Measurements from ENCODE around the gene YES1. TPM values are rescaled to one million over a fixed set of nuclear protein-coding genes. Genes with fewer than 3 reads are reported as not detected.
A peak's percentile ranks its signal among the peaks of the same experiment; 100 is the strongest.
"Not testable (repeated sequence)": the region's sequence is repeated elsewhere in the genome, so short reads cannot be mapped to it uniquely, and the experiment has no call there.

Gene YES1
- total RNA-seq, 2 experiments from 2014 or later: 11.2 to 12.0 TPM

DNA sequence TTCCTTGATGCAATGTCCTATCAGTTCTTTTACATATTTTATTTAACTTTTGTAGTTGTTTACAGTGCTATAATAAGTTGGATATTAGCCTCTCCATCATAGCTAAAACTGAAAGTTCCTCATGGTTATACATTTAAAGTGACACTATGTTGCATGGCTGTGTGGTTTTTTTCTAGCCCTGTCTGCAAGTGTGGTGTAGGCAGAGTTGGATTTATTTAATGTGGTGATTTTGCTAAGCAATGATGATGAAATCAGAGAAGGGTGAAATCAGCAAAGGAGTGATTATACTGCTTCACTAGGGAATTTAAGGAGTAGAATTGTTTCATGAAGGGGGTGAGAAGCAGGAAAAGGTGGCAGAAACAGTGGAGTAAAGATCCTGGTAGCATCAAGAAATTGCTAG is 81.3 kb downstream of the YES1 start:
- POLR2A ChIA-PET: no interaction called here
- Mint-ChIP-seq H3K4me3 (no peak overlapping the region), H3K4me1 (peaks cover 7% of the 10 kb centered on the region), H3K27ac (no peak overlapping the region), H3K9me3 (no peaks in the 10 kb centered on the region), H3K27me3 (no peaks in the 10 kb centered on the region), H3K36me3 (ENCODE audit: low read depth) (peaks cover 31% of the 10 kb centered on the region)
- CTCF ChIA-PET: interaction anchor here (1.4 to 3.2 kb wide), 3 partner anchors 15 to 109 kb away, joined by 3 to 13 read pairs (median 4); no protein-coding TSS in a partner anchor
- DNase-seq: no peak

DNA sequence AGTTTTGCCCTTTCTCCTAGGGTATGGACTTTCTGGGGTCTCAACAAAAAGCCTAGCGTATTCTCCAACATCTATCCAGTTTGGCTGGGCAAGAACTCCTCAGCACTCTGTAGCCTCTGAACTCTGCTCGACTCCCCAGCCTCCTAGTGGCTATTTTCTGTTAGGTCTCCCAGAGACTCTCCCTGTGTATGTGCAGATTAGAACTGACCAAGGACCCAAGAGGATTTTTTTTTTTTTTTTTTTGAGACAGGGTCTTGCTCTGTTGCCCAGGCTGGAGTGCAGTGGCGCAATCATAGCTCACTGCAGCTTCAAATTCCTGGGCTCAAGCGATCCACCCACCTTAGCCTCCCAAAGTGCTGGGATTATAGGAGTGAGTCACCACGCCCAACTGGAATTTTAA is 81.9 kb downstream of the YES1 start:
- H3K27ac Mint-ChIP-seq, POLR2A ChIA-PET, DNase-seq, H3K27me3 Mint-ChIP-seq, H3K9me3 Mint-ChIP-seq, H3K4me1 Mint-ChIP-seq, H3K4me3 Mint-ChIP-seq: not testable (repeated sequence)
- H3K36me3 Mint-ChIP-seq (ENCODE audit: low read depth): peaks cover 26% of the 10 kb centered on the region
- CTCF ChIA-PET: interaction anchor here (1.0 to 1.4 kb wide), 2 partner anchors 102 to 109 kb away, joined by 3 to 4 read pairs; no protein-coding TSS in a partner anchor

DNA sequence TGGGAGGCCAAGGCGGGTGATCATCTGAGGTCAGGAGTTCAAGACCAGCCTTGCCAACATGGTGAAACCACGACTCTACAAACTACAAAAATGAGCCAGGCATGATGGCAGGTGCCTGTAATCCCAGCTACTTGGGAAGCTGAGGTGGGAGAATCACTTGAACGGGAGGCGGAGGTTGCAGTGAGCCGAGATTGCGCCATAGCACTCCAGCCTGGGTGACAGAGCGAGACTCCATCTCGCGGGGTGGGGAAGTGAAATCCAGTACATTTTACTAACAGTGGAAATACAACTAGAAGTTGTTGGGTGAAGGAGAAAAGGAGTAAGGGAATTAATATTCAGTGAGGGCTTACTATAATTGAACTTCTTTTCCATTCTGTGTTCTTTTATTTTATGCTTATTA is 86.4 kb downstream of the YES1 start:
- no peak overlapping the region for H3K27ac Mint-ChIP-seq
- no peak for DNase-seq
- no peaks in the 10 kb centered on the region for H3K9me3 Mint-ChIP-seq
- CTCF ChIA-PET: interaction anchor here (2.0 kb wide), 1 partner anchor 12 kb away, joined by 5 read pairs; no protein-coding TSS in a partner anchor
- H3K36me3 Mint-ChIP-seq (ENCODE audit: low read depth): peaks cover 31% of the 10 kb centered on the region
- no peaks in the 10 kb centered on the region for H3K27me3 Mint-ChIP-seq
- POLR2A ChIA-PET: interaction anchor here (1.6 kb wide), 1 partner anchor 13 kb away, joined by 4 read pairs; the partner anchor contains the start of gene ENOSF1
- H3K4me1 Mint-ChIP-seq: peaks cover 2% of the 10 kb centered on the region
- H3K4me3 Mint-ChIP-seq: no peak overlapping the region

DNA sequence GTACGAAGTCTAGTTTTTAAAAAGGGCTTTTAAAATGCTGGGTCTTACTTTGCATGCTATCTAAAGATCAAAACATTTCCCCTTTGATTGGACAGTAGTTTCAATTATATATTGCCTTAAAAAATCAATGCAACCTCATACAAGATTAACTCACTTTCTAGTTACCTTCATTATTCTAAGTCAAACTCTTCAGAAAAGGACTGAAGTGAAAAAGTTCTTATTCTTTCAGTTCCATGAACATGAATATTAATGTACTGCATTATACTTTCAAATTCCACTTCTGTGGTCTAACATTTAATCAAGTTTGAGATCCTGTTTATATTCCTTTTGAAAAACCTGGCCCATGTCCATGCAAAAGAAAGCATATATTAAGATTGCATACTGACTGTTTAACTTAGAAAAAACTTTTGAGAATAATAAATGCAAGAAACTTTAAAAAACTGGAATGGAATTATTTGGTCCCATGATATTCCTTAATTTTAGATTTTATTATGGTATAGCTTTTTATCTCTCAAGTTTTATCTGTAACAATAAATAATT is 88.4 kb downstream of the YES1 start:
- Mint-ChIP-seq H3K27ac (no peak overlapping the region), H3K4me1 (peaks cover 2% of the 10 kb centered on the region), H3K27me3 (no peaks in the 10 kb centered on the region), H3K36me3 (ENCODE audit: low read depth) (peaks cover 19% of the 10 kb centered on the region), H3K9me3 (no peaks in the 10 kb centered on the region), H3K4me3 (no peak overlapping the region)
- CTCF ChIA-PET: no interaction called here
- POLR2A ChIA-PET: no interaction called here
- DNase-seq: no peak

DNA sequence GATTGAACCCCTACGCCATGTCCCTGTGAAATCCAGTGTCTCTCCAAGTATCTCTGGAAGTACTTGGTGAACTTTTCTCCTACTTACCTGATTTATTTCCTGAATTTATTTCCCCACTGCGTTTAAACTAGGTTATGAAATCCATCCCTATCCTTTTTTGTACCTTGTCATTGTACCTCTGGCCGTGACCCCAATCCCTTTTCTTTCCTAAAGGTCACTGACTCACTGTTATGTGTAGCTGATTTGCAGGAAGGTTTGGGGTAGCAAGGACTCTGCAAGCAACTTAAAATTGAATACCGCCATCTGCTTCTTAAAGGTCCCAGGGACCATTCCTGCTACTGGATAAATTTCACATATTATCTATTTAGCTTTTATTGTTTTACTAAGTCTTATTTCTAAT is 95.0 kb downstream of the YES1 start:
- no peaks in the 10 kb centered on the region for H3K9me3 Mint-ChIP-seq
- peak overlapping the region; percentile 2 for H3K27ac Mint-ChIP-seq
- no peak for DNase-seq
- H3K27me3 Mint-ChIP-seq: no peaks in the 10 kb centered on the region
- CTCF ChIA-PET: interaction anchor here (1.0 to 1.3 kb wide), 3 partner anchors 93 to 122 kb away, joined by 3 to 7 read pairs (median 3); no protein-coding TSS in a partner anchor
- H3K4me3 Mint-ChIP-seq: no peak overlapping the region
- peaks cover 1% of the 10 kb centered on the region for H3K36me3 Mint-ChIP-seq (ENCODE audit: low read depth)
- POLR2A ChIA-PET: interaction anchor here (2.1 kb wide), 1 partner anchor 97 kb away, joined by 8 read pairs; no protein-coding TSS in a partner anchor
- H3K4me1 Mint-ChIP-seq: peaks cover 30% of the 10 kb centered on the region

DNA sequence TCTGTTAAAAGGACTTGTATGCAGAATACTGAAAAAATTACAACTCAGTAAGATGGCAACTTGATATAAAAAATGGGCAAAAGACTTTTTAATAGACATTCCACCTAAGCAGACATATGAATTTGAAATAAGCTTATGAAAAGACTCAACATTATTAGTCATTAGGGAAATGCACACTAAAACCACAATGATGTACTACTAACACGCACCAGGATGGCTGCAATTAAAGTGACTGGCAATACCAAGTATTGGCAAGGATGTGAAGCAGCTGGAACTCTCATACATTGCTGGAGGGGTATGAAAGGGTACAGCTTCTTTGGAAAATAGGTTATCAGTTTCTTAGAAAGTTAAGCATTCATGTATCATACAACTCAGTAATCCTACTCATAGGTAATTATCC is 96.4 kb downstream of the YES1 start:
- H3K27ac Mint-ChIP-seq: peak overlapping the region; percentile 57

DNA sequence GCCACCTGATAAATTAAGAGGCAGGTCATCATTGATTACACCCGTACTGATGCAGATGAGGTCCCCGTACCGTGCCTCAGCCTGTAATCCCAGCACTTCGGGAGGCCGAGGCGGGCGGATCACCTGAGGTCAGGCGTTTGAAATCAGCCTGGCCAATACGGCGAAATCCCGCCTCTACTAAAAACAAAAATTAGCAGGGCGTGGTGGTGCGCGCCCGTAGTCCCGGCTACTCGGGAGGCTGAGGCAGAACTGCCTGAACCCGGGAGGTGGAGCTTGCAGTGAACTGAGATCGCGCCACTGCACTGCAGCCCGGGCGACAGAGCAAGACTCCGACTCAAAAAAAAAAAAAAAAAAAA is 98.9 kb downstream of the YES1 start:
- H3K27ac Mint-ChIP-seq: peak overlapping the region; percentile 56
- DNase-seq: no peak
- H3K4me3 Mint-ChIP-seq: peak overlapping the region; percentile 67
- POLR2A ChIA-PET: interaction anchor here (0.6 to 2.5 kb wide), 19 partner anchors 10 to 445 kb away, joined by 3 to 38 read pairs (median 4); partner anchors contain the start of genes THOC1, TYMS and YES1
- H3K27me3 Mint-ChIP-seq: no peaks in the 10 kb centered on the region
- CTCF ChIA-PET: interaction anchor here (0.7 to 6.9 kb wide), 24 partner anchors 10 to 555 kb away, joined by 3 to 82 read pairs (median 4); partner anchors contain the start of genes TYMS, USP14 and YES1
- peaks cover 59% of the 10 kb centered on the region for H3K4me1 Mint-ChIP-seq
- no peaks in the 10 kb centered on the region for H3K9me3 Mint-ChIP-seq
- peaks cover 20% of the 10 kb centered on the region for H3K36me3 Mint-ChIP-seq (ENCODE audit: low read depth)

More for the DNA sequence above, 96.4 kb downstream of the YES1 start:
- H3K36me3 Mint-ChIP-seq (ENCODE audit: low read depth): peaks cover 6% of the 10 kb centered on the region
- no peaks in the 10 kb centered on the region for H3K27me3 Mint-ChIP-seq
- ChIA-PET CTCF (interaction anchor here (0.9 to 6.9 kb wide), 8 partner anchors 16 to 123 kb away, joined by 3 to 82 read pairs (median 5); partner anchors contain the start of gene TYMS), POLR2A (interaction anchor here (1.0 to 2.1 kb wide), 5 partner anchors 34 to 448 kb away, joined by 3 to 14 read pairs (median 6); partner anchors contain the start of genes THOC1 and TYMS)
- H3K4me3 Mint-ChIP-seq: no peak overlapping the region
- DNase-seq: no peak
- H3K9me3 Mint-ChIP-seq: no peaks in the 10 kb centered on the region
- H3K4me1 Mint-ChIP-seq: peaks cover 39% of the 10 kb centered on the region

DNA sequence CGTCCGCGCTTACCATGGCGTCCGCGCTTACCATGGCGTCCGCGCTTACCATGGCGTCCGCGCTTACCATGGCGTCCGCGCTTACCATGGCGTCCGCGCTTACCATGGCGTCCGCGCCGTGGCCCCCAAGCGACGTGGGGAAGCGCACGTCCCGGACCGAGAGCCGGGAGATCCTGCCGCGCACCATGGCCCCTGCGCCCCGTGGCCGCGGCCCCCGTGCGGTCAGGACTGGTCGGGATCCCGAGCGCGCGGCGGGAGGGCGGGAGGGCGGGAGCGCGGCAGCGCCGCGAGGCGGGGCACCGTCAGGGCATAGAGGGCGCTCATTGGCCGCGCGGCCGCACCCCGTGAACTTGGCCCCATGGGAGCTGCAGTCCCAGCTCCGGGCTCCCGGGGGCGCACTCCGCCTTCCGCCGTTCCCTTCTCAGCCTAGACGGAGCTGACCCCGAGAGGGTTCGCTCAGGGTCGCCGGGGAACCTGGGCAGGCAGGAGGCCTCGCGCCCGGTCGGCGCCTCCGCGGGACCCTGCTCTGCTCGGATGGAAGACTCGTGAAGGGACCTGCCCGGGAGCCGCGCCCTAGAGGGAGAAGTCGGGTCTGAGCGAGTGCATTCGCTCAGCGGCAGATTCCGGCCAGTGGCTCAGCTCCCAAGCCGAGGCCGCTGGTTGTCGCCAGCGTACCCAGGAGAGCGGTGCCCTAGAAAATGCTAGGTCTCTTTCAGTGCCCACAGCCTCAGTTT is 99.5 kb downstream of the YES1 start, which contains the start of gene ENOSF1:
Gene ENOSF1, minus strand, starts transcription at position 230 of the 734 bp plus-strand sequence. Its CDS starts 43 bp downstream, at position 187.
- H3K4me1 Mint-ChIP-seq: peaks cover 61% of the 10 kb centered on the region
- peak; percentile 90 for DNase-seq
- peak within 1 kb of the TSS; percentile 86 for H3K4me3 Mint-ChIP-seq
- peak within 1 kb of the TSS; percentile 90 for H3K27ac Mint-ChIP-seq
- H3K27me3 Mint-ChIP-seq: no peaks in the 10 kb centered on the region
- CTCF ChIA-PET: interaction anchor here (0.6 to 6.9 kb wide), 27 partner anchors 10 to 554 kb away, joined by 3 to 82 read pairs (median 4); partner anchors contain the start of genes TYMS, USP14 and YES1
- peaks cover 20% of the 10 kb centered on the region for H3K36me3 Mint-ChIP-seq (ENCODE audit: low read depth)
- POLR2A ChIA-PET: interaction anchor here (0.6 to 2.5 kb wide), 19 partner anchors 10 to 445 kb away, joined by 3 to 38 read pairs (median 4); partner anchors contain the start of genes THOC1, TYMS and YES1
- H3K9me3 Mint-ChIP-seq: no peaks in the 10 kb centered on the region

DNA sequence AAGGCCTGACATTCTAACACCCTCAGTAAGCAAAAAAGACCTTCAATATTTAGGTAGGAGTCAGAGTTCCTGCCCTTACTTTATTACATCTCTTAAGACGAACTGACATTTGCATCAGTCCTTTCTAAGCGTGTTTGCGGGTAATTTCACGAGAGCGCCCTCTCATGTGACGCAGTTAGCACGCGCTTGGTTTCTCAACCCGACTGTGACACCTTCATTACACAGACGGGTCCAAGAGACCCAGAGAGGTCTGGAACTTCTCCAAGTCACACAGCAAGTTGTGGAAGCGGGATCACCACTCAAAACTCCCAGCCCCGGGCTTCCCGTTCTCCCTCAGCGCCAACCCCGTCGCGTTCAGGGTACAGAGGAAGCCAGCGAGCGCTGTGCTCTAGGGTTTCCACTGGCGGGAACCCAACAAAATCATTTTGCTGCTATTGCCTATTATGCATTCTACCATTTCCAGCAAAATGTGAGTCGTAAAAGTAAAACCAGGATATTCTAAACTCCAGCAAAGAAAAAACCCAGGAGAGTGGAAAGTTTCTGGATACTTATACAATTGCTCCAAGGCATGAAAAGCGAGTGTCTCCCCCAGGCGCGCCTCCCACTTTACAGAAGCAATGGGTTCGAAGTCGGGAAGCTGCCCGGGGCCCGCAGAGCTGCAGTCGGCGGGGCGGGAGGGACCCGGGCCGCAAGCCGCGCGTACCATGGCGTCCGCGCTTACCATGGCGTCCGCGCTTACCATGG is 100.2 kb downstream of the YES1 start:
- Mint-ChIP-seq H3K4me1 (peaks cover 61% of the 10 kb centered on the region), H3K36me3 (ENCODE audit: low read depth) (peaks cover 23% of the 10 kb centered on the region), H3K27me3 (no peaks in the 10 kb centered on the region), H3K9me3 (no peaks in the 10 kb centered on the region), H3K4me3 (peak overlapping the region; percentile 86), H3K27ac (peak overlapping the region; percentile 90)
- POLR2A ChIA-PET: interaction anchor here (0.9 to 2.5 kb wide), 17 partner anchors 9 to 444 kb away, joined by 3 to 38 read pairs (median 4); partner anchors contain the start of genes THOC1, TYMS and YES1
- CTCF ChIA-PET: interaction anchor here (0.6 to 6.9 kb wide), 23 partner anchors 12 to 553 kb away, joined by 3 to 82 read pairs (median 4); partner anchors contain the start of genes TYMS, USP14 and YES1
- peak; percentile 82 for DNase-seq

DNA sequence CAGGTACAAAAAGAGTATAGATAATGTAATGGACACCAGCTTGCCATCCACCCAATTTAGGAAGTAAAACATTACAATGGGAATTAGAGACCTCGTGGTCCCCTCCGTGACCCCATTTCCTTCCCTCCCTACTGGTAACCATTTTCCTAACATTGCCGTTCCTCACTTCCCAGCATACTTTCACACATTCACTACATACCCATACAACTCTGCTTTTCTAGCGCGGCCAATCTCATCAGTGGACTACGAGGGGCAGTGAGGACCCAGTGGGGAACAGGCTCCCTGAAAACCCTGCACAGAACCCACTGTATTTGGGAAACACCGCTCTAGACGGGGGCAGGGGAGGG is 100.8 kb downstream of the YES1 start:
- no peak for DNase-seq
- Mint-ChIP-seq H3K36me3 (ENCODE audit: low read depth) (peaks cover 26% of the 10 kb centered on the region), H3K4me1 (peaks cover 61% of the 10 kb centered on the region), H3K4me3 (peak overlapping the region; percentile 86), H3K27me3 (no peaks in the 10 kb centered on the region), H3K27ac (peak overlapping the region; percentile 90), H3K9me3 (no peaks in the 10 kb centered on the region)
- ChIA-PET CTCF (interaction anchor here (0.6 to 6.9 kb wide), 5 partner anchors 13 to 1857 kb away, joined by 3 to 82 read pairs (median 3); no protein-coding TSS in a partner anchor), POLR2A (interaction anchor here (1.0 to 4.3 kb wide), 5 partner anchors 53 to 443 kb away, joined by 3 to 32 read pairs (median 4); partner anchors contain the start of genes THOC1 and TYMS)

DNA sequence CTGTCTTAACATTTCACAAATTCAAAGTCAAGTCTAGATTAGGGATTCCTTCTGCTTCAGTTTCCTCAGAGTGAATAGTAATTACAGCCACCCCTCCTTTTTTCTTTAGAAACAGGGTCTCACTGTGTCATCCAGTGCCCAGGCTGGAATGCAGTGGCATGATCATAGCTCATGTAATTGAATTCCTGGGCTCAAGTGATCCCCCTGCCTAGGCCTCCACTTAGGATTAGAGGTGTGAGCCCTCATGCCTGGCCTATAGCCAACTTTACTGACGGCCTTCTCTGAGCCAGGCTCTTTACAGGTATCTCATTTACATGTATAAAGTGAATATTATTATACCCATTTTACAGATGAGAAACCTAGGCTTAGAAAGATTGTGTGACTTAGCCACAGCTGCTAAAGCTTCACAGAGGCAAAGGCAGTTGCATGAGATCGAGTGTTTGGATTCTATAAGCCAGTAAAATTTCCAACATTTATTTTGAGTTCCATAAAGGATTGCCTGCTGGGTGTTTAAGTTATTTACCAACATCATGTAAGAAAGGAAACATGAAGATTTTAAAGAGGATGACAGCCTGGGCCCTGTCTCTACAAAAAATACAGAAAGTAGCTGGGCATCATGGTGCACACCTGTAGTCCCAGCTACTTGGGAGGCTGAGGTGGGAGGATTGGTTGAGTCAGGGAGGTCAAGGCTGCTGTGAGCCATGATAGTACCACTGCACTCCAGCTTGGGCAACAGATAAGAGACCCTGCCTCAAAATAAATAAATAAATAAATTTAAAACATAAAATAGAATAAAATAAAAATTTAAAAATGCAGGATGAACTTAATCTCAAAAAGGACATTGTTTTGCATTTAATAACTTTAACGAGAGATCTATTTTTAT is 101.4 kb downstream of the YES1 start:
- peak overlapping the region; percentile 86 for H3K4me3 Mint-ChIP-seq
- peaks cover 31% of the 10 kb centered on the region for H3K36me3 Mint-ChIP-seq (ENCODE audit: low read depth)
- peak overlapping the region; percentile 90 for H3K27ac Mint-ChIP-seq
- POLR2A ChIA-PET: interaction anchor here (1.0 to 4.3 kb wide), 6 partner anchors 40 to 443 kb away, joined by 3 to 32 read pairs (median 4); partner anchors contain the start of genes THOC1 and TYMS
- no peak for DNase-seq
- no peaks in the 10 kb centered on the region for H3K27me3 Mint-ChIP-seq
- no peaks in the 10 kb centered on the region for H3K9me3 Mint-ChIP-seq
- CTCF ChIA-PET: interaction anchor here (0.6 to 6.9 kb wide), 5 partner anchors 13 to 1858 kb away, joined by 3 to 82 read pairs (median 3); no protein-coding TSS in a partner anchor
- H3K4me1 Mint-ChIP-seq: peaks cover 57% of the 10 kb centered on the region

Measured in activated CD4-positive, alpha-beta memory T cell treated with anti-CD3 and anti-CD28 coated beads, Interleukin-2, amount 10 ng/mL, durations not matched to agents 7 days and 5 days (primary cell).